H1 (cell line): Measurements from ENCODE around the gene TCF7L2. TPM values are rescaled to one million over a fixed set of nuclear protein-coding genes. Genes with fewer than 3 reads are reported as not detected.

Source experiments
- SP4 ChIP-seq: IDR thresholded peaks from 2 replicates; pipeline ENCODE4 v1.6.1; 2012; ENCODE audit warnings: low read length, inconsistent platforms
- polyA plus RNA-seq, 7 experiments: library from polyadenylated mRNA; depleted of rRNA in 3 of 7; stranded (reverse) in 5 of 7; unstranded in 2 of 7; fragments of >200 nt in 5 of 7; fragments of 200-250 nt in 2 of 7; gene quantifications; 1 replicate in 5 of 7; 2 replicates in 1 of 7; 4 replicates in 1 of 7; pipeline versions ENCODE4 v1.2.1 to v1.2.3, GENCODE V29; 2011 to 2013; ENCODE audit warnings: missing spikeins in 2 of 7, mixed read lengths in 2 of 7
- total RNA-seq: library from RNA; stranded (reverse); fragmentation: NEBNext Ultra II Directional; extraction: Animal tissue kit (Norgen Biotek cat#: 25700); gene quantifications from 2 replicates; pipeline ENCODE4 v1.2.1, GENCODE V29; 2021
- TF ChIP-seq, protein P1 (sequence below): fragments of 300-600 bp; sonication (generic); IDR thresholded peaks from 2 replicates; pipeline ENCODE4 v1.7.1; 2012; ENCODE audit warnings: low read length, moderate library complexity, mild to moderate bottlenecking, inconsistent platforms; ENCODE audit not compliant: insufficient replicate concordance

The TCF7L2 gene
- total and polyA plus RNA-seq, 2 of the 8 experiments (the other 6 are each of a cell fraction or from before 2014, with no cell fraction given) = 33.9 to 67.3 TPM

DNA sequence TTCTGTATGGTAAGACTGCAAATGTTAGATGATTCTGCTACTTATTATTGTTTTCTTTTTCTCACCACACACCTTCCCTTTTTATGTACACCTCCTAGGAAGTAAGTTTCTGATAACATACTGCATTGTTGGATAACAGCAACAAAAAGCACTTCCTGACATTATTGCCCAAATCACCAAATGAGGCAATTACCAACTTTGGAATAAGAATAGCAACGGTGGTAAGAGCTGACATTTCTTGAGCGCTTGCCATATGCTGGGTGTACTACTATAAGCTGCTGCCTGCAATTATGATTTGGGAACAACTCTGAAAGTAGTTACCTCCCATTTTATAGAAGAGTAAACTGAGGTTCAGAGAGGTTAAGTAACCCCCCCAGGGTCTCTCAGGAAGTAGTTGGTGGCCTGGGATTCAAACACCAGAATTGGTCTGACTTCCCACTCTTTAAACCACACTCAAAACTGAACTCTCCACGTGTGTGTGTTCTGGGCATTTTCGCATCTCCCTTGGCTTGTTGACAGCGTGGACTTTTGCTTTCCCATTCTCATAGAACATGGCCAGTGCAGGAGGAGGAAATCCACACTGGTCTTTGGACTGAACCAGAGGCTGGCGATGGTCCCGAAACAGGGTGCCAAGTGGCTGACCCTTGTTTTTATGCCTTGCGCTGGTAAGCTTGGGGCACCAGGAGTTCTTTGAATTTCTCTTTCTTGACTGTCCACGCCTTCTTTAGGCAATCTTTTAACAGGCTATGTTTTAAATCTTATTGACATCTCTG, 71.4 kb downstream of the TCF7L2 start (continued):
- TF ChIP-seq, protein P1, sequence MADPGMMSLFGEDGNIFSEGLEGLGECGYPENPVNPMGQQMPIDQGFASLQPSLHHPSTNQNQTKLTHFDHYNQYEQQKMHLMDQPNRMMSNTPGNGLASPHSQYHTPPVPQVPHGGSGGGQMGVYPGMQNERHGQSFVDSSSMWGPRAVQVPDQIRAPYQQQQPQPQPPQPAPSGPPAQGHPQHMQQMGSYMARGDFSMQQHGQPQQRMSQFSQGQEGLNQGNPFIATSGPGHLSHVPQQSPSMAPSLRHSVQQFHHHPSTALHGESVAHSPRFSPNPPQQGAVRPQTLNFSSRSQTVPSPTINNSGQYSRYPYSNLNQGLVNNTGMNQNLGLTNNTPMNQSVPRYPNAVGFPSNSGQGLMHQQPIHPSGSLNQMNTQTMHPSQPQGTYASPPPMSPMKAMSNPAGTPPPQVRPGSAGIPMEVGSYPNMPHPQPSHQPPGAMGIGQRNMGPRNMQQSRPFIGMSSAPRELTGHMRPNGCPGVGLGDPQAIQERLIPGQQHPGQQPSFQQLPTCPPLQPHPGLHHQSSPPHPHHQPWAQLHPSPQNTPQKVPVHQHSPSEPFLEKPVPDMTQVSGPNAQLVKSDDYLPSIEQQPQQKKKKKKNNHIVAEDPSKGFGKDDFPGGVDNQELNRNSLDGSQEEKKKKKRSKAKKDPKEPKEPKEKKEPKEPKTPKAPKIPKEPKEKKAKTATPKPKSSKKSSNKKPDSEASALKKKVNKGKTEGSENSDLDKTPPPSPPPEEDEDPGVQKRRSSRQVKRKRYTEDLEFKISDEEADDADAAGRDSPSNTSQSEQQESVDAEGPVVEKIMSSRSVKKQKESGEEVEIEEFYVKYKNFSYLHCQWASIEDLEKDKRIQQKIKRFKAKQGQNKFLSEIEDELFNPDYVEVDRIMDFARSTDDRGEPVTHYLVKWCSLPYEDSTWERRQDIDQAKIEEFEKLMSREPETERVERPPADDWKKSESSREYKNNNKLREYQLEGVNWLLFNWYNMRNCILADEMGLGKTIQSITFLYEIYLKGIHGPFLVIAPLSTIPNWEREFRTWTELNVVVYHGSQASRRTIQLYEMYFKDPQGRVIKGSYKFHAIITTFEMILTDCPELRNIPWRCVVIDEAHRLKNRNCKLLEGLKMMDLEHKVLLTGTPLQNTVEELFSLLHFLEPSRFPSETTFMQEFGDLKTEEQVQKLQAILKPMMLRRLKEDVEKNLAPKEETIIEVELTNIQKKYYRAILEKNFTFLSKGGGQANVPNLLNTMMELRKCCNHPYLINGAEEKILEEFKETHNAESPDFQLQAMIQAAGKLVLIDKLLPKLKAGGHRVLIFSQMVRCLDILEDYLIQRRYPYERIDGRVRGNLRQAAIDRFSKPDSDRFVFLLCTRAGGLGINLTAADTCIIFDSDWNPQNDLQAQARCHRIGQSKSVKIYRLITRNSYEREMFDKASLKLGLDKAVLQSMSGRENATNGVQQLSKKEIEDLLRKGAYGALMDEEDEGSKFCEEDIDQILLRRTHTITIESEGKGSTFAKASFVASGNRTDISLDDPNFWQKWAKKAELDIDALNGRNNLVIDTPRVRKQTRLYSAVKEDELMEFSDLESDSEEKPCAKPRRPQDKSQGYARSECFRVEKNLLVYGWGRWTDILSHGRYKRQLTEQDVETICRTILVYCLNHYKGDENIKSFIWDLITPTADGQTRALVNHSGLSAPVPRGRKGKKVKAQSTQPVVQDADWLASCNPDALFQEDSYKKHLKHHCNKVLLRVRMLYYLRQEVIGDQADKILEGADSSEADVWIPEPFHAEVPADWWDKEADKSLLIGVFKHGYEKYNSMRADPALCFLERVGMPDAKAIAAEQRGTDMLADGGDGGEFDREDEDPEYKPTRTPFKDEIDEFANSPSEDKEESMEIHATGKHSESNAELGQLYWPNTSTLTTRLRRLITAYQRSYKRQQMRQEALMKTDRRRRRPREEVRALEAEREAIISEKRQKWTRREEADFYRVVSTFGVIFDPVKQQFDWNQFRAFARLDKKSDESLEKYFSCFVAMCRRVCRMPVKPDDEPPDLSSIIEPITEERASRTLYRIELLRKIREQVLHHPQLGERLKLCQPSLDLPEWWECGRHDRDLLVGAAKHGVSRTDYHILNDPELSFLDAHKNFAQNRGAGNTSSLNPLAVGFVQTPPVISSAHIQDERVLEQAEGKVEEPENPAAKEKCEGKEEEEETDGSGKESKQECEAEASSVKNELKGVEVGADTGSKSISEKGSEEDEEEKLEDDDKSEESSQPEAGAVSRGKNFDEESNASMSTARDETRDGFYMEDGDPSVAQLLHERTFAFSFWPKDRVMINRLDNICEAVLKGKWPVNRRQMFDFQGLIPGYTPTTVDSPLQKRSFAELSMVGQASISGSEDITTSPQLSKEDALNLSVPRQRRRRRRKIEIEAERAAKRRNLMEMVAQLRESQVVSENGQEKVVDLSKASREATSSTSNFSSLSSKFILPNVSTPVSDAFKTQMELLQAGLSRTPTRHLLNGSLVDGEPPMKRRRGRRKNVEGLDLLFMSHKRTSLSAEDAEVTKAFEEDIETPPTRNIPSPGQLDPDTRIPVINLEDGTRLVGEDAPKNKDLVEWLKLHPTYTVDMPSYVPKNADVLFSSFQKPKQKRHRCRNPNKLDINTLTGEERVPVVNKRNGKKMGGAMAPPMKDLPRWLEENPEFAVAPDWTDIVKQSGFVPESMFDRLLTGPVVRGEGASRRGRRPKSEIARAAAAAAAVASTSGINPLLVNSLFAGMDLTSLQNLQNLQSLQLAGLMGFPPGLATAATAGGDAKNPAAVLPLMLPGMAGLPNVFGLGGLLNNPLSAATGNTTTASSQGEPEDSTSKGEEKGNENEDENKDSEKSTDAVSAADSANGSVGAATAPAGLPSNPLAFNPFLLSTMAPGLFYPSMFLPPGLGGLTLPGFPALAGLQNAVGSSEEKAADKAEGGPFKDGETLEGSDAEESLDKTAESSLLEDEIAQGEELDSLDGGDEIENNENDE = no peak
- no peak for TF ChIP-seq SP4
- TF ChIP-seq, all 59 proteins: peak for 0
